Measurements from ENCODE around the gene PRAMEF27.
"Not testable (repeated sequence)": the region's sequence is repeated elsewhere in the genome, so short reads cannot be mapped to it uniquely, and the experiment has no call there.

Gene PRAMEF27

DNA sequence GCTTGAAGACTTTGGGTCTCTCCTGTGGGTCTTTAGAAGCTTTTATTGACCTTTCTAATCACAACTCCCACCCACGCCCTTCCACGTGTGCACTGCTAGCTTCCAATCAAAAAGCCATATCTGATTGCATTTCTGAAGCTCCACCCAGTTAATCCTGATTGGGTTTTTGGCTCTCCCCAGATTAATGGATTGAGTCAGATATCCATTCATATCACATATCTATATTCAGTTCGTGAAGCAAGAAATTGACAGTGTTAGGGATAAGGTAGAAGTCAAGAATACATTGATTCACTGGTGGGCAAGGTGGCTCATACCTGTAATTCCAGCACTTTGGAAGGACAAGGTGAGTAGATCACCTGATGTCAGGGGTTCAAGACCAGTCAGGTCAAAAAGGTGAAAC, at the start of gene PRAMEF27:
TSS of gene PRAMEF27 (minus strand) at position 101 of the 400 bp plus-strand sequence. CDS start 2,916 bp downstream, outside the sequence.
- not testable (repeated sequence) for H3K27ac ChIP-seq

DNA sequence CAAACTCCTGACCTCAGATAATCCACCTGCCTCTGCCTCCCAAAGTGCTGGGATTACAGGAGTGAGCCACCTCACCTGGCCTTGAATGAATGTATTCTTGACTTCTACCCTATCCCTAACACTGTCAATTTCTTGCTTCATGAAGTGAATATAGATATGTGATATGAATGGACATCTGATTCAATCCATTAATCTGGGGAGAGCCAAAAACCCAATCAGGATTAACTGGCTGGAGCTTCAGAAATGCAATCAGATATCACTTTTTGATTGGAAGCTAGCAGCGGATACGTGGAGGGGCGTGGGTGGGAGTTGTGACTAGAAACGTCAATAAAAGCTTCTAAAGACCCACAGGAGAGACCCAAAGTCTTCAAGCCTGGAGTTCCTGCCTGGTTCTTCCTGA, 14.1 kb upstream of the PRAMEF27 start, which contains the start of gene PRAMEF25:
TSS of gene PRAMEF25 (plus strand) at position 301 of the 400 bp plus-strand sequence. CDS start 2,920 bp downstream, outside the sequence.
- H3K27ac ChIP-seq = not testable (repeated sequence)

DNA sequence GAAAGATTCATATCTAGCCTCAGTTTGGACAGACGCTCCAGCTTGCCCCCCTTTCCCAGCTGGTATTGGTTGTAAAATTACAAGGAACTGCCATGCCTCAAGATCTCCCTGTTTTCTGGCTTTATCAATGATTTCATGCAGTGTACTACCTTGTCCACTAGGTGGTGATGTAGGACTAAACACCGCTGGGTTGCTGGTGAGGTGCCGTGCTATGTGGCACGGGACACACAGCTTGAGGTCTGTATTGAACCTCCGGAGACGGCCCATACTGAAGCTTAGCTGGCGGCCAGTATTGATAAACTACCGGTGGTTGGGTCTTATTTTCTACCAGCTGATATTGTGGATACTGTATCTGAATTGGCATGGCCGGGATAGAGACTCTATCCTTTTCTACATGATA, 36.5 kb downstream of the PRAMEF27 start:
- H3K27ac ChIP-seq = not testable (repeated sequence)

DNA sequence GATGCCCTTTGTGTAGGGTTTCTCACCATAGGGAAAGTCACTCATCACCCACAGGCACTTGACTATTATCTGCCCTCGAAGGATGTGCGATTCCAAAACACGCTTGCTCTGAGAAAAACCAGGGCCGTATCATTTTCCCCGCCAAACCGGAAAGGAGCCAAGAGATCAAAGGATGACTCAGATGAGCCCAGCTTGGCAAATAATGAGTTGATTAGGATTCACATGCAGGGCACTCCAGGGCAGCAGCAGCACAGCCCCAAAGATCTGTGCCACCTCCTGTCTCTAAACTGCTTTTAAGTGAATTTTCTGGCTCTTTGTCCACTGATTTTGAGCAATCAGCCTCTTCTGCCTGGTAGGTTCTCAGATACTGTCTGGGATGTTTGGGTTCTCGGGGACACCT, 44.4 kb downstream of the PRAMEF27 start:
- H3K27ac ChIP-seq = not testable (repeated sequence)

DNA sequence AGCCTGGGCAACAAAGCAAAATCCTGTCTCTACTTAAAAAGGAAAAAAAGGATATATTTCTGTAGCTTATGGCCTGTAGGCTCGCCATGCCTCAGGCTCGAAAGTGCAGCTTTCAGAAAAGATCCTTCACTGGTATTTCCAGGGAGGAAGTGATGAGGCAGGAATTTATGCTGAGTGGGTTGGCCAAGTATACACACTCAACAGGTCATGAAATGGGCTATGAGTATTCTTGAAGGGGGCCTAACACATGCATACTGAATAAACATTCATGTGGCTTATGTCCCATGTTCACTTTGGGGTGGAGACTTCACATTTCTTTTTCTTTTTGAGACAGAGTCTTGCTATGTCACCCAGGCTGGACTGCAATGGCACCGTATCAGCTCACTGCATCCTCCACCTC, 47.0 kb downstream of the PRAMEF27 start:
- not testable (repeated sequence) for H3K27ac ChIP-seq

DNA sequence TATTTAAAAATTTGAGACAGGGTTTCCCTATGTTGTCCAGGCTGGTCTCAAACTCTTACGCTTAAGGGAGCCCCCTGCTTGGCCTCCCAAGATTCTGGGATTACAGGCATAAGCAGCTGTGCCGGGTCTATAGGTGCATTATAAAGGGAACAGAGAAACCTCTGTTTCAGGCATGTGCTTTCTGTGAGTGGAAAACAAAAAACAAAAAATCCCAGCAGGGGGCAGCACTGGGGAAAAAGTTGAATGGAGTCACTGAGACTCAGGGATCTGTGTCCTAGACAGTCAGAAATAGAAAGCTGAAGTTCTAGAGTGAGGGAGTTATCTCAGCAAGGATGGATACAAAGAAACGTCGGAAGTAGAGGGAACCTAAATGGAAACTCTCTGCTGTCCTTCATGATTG, 50.6 kb downstream of the PRAMEF27 start:
- H3K27ac ChIP-seq = not testable (repeated sequence)

Data from C4-2B (cell line).